ENCODE data around the gene ITGA3.

- no peak for TF ChIP-seq CTCF (IDR thresholded peaks at IDR 0.05)
- peak in 1 of 4 donors; percentile 16 for TF ChIP-seq POLR2A (IDR thresholded peaks at IDR 0.05)
- TF ChIP-seq POLR2AphosphoS5 (IDR thresholded peaks at IDR 0.05) = peak; percentile 66 to 67
Measured at GRCh38 chr17:50034498-50035364, 21.2 kb upstream of the ITGA3 start.

Data from upper lobe of left lung (tissue), 4 donors.